ENCODE results near the gene EHD1.

- TF ChIP-seq POLR2A (IDR thresholded peaks at IDR 0.05) (no peak), CTCF (IDR thresholded peaks at IDR 0.05) (no peak)
These were observed 25.5 kb downstream of the EHD1 start for GRCh38 chr11:64852804-64853509.
